Skeletal muscle cell (primary cell): ENCODE data around the gene ARHGAP25.

Experiments used
- DNase-seq: peaks from one replicate; pipeline ENCODE4 v3.0.0-alpha.2; 2010; ENCODE audit warnings: low read depth
- H3K4me3 ChIP-seq: 2 replicates; pipeline ENCODE4 v1.5.1; 2011; ENCODE audit warnings: low read depth, mild to moderate bottlenecking, control low read depth, low read length, moderate library complexity

Gene ARHGAP25

DNA sequence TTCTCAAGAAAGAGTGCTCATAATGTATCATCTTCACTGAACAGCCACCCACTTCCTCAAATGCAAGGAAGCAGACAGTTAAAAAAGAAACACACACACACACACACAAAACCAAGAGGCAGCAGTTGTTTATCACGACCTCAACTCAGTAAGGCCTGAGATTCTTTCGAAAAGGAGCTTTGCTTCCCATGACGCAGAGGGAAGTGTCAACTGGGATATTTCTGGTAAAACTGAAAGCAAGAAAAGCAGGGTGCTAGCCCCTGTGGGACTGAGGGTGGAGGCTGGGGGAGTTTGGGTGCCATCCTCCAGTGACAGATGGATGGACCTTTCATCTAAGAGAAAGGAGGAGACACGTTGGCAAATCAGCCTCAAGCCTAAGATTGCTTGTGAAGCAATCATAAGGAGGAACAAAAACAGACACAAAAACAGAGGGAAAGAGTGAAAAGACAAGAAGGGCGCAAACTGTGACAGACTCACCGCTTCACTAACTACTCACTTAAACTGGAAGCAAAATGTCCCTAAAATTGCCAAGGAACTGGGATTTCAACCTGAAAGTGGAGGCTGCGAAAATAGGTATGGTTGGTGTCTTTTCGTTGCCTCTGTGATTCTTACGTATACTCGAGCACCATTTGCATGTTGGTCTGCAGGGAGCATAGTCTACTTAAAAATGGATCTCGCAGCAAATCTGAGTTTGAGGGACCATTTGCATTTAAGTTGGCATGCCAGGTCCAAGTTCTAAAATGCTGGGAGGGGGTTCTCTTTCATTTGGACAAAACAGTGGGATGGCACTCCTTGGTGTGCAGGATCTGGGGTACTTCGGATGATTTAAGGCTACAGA, at the start of gene ARHGAP25:
Gene ARHGAP25 (plus strand): TSS at position 124 of the 838 bp plus-strand sequence. CDS start 389 bp downstream, at position 513.
- no peak for DNase-seq
- no peak within 1 kb of the TSS for H3K4me3 ChIP-seq

DNA sequence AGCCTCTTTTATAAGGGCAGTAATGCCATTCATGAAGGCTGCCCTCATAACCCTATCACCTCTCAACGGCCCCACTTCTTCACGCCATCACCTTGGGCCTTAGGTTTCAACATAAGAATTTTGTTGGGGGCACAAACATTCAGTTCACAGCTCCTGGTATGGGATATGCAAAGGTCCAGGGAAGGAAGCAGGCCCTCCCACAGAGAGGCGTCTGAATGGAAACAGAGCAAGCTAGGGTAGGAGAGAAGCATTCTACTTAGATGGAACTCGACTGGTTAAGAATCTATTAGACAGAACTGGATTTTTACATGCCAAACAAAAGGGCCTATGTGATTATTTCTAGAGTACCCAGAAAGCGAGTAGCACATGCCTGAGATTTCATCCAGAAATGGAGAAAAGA, 48.4 kb upstream of the ARHGAP25 start:
- DNase-seq = no peak
- H3K4me3 ChIP-seq = no peak overlapping the region

DNA sequence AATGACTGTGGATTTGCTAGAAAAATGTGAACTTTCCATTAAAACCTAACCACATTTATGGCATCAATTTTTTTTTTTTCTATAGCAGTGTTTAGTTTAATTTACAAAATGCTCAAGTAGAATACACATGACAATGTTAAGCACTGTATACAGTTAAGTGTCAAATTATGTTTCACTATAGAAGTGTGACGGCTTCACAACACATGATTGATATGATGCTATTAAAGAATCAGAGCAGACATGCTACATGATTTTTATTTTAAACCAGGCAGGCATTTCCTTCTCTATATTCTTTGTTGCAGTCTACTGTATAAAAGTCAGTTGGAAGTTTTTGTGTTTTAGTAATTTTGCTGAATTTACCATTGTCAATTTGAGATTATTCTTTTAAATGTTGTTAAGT, 47.6 kb upstream of the ARHGAP25 start:
- no peak for DNase-seq
- H3K4me3 ChIP-seq = no peak overlapping the region

- no peak for DNase-seq
- no peak overlapping the region for H3K4me3 ChIP-seq
These were observed 44.8 kb upstream of the ARHGAP25 start for GRCh38 chr2:68689553-68690537.

DNA sequence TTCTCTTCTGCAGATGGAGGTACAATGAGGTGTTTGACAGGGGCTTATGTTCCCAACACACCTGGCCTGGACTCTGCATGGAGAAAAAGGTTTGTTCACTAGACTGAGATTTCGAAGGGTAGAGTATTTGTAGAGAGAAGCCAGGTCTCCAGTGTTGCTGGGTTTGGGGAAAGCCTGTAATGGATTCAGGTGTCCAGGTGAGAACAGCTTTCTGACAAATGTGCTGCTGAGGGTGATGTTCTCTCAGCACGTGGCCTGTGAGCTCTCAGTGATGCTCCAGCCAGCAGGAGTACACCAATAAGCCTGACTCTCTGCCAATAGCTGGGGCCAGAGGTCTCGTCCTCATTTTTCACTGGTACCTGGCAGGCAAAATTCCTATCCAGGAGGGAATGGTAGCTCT, 43.8 kb upstream of the ARHGAP25 start:
- H3K4me3 ChIP-seq = no peak overlapping the region
- no peak for DNase-seq

- no peak for DNase-seq
- no peak overlapping the region for H3K4me3 ChIP-seq
These were observed 42.1 kb upstream of the ARHGAP25 start for GRCh38 chr2:68692511-68692910.

DNA sequence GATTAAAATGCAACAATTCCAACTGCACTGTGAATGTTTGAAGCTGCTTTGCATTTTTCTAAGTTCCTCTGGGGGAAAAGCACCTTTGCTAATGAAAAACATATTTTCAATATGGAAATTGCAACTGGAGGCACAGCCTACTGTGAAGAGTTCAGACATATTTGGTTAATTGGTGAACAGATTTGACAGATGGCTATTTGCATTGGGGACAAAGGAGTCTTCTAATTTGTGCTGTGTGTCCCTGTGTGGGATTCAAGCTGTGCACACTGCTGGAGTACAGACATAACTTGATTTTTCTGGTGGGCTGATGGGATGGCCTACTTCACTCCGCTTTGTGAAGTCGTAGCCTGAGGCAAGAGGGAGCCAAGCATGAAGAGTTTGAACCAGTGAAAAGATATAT, 40.7 kb upstream of the ARHGAP25 start:
- H3K4me3 ChIP-seq = no peak overlapping the region
- DNase-seq = no peak

DNA sequence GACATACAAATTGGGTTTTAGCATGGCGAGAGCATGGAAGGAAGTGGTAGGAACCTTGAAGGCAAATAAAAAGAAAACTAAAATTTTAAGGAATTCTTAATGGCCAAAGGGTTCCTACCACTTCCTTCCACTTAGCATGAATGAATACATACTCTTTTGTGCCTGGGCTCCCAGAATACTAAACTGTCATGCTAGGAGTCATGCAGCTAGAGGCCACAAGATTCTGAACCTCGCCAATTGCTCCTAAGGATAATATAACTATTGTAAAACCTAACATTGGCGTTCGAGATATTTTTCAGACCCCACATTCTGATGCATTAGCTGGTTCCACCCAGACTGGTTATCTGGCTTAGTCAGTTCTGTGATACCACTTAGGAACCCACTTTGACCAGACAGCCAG, 38.6 kb upstream of the ARHGAP25 start:
- DNase-seq = no peak
- H3K4me3 ChIP-seq = no peak overlapping the region

- no peak for DNase-seq
- no peak overlapping the region for H3K4me3 ChIP-seq
These were observed 38.1 kb upstream of the ARHGAP25 start for GRCh38 chr2:68696554-68696953.

- no peak overlapping the region for H3K4me3 ChIP-seq
- DNase-seq = no peak
These were observed 35.8 kb upstream of the ARHGAP25 start for GRCh38 chr2:68698567-68699377.

DNA sequence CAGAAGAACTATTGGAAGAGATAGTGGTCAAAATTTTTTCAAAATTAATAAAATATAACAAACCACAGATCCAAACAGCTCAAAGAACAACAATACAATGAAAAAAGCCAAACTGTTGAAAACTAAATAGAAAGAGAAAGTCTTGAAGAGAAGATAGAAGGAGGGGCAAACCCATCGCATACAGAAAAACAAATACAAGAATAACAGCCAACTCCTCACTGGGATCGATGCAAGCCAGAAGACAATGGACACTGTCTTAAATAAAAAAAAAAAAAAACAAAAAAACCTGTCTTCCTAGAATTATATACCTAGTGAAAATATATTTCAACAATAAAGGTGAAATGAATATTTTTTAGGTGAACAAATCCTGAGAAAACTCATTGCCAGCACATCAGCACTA, 34.1 kb upstream of the ARHGAP25 start:
- no peak for DNase-seq
- no peak overlapping the region for H3K4me3 ChIP-seq

GRCh38 chr2:68706637-68707036, 28.0 kb upstream of the ARHGAP25 start:
- H3K4me3 ChIP-seq = no peak overlapping the region

GRCh38 chr2:68708629-68709028, 26.0 kb upstream of the ARHGAP25 start:
- DNase-seq = no peak
- H3K4me3 ChIP-seq = no peak overlapping the region

More at GRCh38 chr2:68706637-68707036, 28.0 kb upstream of the ARHGAP25 start:
- no peak for DNase-seq

GRCh38 chr2:68709421-68709911, 25.1 kb upstream of the ARHGAP25 start:
- no peak overlapping the region for H3K4me3 ChIP-seq
- no peak for DNase-seq

GRCh38 chr2:68710336-68710735, 24.3 kb upstream of the ARHGAP25 start:
- no peak for DNase-seq

DNA sequence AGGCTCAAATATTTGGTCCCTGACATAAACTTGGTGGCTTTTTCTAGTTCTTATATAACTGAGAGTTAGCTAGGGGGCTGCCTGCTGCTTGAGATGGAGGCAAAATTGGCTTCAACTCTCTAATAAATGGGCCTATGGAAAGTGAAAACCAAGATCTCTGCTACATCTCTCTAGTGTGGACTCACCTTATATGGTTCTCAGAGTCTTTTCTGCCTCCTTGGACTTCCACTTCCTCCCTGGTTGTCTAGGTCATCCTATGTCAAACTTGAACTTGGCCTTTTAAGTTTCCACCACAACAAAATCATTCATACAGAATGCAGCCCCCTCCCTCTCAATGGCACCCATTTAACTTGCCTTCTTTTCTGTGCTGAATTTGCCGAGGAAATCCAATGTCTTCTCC, 23.9 kb upstream of the ARHGAP25 start:
- H3K4me3 ChIP-seq = no peak overlapping the region
- no peak for DNase-seq

More at GRCh38 chr2:68710336-68710735, 24.3 kb upstream of the ARHGAP25 start:
- H3K4me3 ChIP-seq = no peak overlapping the region

DNA sequence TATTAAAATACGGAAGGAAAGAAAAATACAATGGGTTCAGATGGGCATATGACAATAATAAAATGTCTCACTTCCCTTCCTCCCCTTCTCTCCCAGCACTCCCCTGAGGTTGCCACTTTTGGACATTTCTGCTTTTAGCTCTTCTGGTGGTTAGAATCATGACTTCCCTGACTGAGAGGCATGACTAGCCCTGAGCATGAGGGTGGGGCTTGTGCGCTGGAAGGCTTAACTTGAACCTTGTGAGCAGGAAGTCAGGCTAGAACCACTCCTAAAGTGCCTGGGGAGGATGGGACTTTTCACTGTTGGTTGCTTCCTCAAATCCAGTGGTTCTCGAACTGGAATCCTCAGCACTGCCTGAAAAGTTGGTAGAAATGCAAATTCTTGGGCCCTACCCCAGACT, 19.7 kb upstream of the ARHGAP25 start:
- H3K4me3 ChIP-seq = no peak overlapping the region
- DNase-seq = no peak

GRCh38 chr2:68715353-68716041, 19.1 kb upstream of the ARHGAP25 start:
- no peak for DNase-seq
- no peak overlapping the region for H3K4me3 ChIP-seq
